GM12864 (cell line): ENCODE data around the gene ACTN4.

Source experiments
- DNase-seq: peaks from one replicate; pipeline ENCODE4 v3.0.0-alpha.2; 2011; ENCODE audit warnings: low read depth
- H3K4me3 ChIP-seq: 2 replicates; pipeline ENCODE4 v1.5.1; 2011; ENCODE audit warnings: mild to moderate bottlenecking, low read depth, low read length, control low read depth
- TF ChIP-seq, protein P1 (sequence below): IDR thresholded peaks from 2 replicates; pipeline ENCODE4 v1.5.1; 2011; ENCODE audit warnings: low read depth, mild to moderate bottlenecking, moderate library complexity, low read length, control low read depth, inconsistent platforms; ENCODE audit errors: missing control alignments

ACTN4 gene

DNA sequence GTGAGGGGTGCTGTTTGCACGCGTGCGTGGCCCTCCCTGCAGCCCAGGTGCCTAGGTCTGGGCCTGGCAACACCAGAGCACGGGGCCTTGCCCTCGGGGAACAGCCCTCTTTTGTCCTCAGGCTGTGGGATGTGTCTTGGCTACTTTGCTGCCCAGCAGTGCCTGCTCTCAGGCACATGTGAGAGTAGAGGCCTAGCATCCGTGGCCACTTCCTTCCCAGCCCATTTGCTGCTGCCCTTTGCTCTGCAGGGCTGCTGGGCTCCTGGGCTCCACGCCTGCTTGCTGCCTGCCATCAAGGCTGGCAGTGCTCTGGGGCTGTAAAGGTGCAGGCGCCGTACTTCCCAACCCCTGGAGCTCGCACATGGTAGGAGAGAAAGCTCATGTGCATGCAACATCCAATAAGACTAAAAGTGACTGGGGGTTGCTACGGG lies 50.2 kb downstream of the ACTN4 start:
- TF ChIP-seq, protein P1, sequence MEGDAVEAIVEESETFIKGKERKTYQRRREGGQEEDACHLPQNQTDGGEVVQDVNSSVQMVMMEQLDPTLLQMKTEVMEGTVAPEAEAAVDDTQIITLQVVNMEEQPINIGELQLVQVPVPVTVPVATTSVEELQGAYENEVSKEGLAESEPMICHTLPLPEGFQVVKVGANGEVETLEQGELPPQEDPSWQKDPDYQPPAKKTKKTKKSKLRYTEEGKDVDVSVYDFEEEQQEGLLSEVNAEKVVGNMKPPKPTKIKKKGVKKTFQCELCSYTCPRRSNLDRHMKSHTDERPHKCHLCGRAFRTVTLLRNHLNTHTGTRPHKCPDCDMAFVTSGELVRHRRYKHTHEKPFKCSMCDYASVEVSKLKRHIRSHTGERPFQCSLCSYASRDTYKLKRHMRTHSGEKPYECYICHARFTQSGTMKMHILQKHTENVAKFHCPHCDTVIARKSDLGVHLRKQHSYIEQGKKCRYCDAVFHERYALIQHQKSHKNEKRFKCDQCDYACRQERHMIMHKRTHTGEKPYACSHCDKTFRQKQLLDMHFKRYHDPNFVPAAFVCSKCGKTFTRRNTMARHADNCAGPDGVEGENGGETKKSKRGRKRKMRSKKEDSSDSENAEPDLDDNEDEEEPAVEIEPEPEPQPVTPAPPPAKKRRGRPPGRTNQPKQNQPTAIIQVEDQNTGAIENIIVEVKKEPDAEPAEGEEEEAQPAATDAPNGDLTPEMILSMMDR, result no peak
- H3K4me3 ChIP-seq, result no peak overlapping the region
- no peak for DNase-seq

DNA sequence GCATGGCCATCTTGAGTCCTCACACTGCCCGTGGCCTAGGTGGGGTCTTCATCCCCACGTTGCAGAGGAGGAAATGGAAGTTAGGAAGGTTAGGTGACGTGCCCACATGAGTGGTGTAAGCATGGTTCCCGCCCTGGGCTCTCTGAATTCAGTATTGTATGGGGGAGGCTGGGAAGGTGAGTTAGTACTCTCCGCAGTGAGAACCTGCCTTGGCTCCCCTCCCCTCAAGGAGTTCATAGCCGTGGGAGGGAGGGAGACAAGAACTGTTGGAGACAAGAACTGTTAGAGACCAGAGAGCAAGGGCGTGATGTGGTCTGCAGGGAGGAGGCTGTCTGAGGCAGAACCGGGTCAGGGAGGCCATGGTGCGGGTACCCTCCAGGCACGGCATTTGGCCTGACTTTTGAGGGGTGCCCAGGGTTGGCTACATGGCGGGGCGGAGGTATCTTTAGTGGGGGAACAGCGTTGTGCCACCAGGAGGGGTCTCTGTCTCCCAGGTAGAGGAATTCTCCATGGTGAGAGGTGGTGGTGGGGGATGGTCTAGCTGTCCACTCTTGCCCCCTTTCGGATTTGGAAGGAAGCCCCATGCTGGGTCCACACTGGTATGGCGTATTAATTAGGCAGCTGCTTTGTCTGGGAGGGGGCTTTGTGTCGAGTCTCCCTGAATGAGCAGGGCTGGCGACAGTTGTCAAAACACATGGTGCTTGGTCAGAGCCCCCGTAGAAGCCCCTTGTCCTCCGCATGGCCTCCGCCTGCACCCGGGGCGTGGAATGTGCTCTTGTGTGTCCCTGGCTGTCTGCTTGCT lies 51.0 kb downstream of the ACTN4 start:
- TF ChIP-seq, protein P1, result no peak

DNA sequence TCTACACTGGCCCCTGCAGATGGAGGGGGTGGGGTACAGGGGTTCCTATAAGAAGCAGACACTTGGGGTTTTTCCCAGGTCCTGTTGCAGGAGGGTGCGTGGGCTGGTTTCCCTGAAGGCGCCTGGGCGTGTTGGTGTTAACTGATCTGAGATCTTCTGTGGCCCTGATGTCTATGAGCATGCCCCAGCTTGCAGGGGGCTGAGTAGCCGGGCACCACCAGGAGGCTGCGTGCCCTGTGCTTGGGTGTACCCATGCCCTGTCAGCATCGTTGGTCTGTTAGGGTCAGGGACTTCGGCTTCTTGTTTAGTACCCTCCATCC lies 51.5 kb downstream of the ACTN4 start:
- DNase-seq, result no peak
- no peak overlapping the region for H3K4me3 ChIP-seq
- TF ChIP-seq, protein P1, result no peak

More for the DNA sequence above, 51.0 kb downstream of the ACTN4 start:
- no peak overlapping the region for H3K4me3 ChIP-seq
- no peak for DNase-seq

DNA sequence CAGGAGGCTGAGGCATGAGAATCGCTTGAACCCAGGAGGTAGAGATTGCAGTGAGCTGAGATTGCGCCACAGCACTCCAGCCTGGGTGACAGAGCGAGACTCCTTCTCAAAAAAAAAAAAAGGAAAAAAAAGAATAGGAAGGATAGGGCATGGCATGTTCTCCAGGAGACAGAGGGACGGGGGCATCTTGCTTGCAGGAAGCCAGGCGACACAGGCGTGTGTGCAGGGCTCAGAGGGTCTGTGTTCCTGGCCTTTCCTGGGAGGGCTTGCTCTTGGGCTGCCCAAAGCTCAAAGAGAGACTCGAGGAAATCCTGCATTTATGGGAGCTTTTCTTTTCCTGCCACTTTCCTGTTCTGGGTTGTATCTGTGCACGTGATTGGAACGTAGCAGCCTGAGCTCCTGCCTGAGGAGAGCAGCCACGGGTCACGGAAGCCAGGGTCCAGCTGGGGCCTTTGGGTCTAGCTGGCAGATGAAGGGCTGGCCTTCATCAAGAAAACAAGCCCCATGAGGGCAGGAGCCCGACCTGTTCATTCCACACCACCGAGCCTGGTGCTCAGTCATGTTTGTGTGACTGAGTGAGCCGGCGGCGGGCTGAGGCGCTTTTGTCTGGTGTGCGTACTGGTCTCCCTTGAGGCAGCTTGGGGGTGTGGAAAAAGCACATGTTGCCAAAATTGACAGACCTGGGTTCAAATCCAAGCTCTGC lies 52.3 kb downstream of the ACTN4 start:
- no peak for DNase-seq
- TF ChIP-seq, protein P1, result no peak
- H3K4me3 ChIP-seq, result no peak overlapping the region

DNA sequence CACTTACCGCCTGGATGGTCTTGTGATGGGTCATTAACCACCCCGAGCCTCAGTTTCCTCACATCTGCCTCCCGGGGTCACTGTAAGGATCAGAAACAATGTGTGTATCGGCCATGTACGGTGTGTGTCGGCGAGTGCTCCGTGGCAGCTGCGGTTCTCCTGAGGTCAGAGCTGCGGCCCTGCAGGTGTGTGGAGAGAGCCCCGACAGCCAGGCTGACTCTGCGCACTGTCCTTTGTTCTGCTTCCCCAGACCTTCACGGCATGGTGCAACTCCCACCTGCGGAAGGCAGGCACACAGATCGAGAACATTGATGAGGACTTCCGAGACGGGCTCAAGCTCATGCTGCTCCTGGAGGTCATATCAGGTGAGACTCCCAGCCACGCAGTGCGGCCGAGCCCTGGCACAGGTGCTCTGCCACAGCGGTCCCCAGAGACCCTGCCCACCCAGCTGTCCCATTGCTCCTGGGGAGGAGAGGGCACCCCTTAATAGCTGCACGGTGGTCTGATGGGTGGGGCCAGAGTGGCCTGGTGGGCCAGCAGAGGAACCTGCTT lies 53.0 kb downstream of the ACTN4 start:
- TF ChIP-seq, protein P1, result no peak
- H3K4me3 ChIP-seq, result no peak overlapping the region
- DNase-seq, result no peak

DNA sequence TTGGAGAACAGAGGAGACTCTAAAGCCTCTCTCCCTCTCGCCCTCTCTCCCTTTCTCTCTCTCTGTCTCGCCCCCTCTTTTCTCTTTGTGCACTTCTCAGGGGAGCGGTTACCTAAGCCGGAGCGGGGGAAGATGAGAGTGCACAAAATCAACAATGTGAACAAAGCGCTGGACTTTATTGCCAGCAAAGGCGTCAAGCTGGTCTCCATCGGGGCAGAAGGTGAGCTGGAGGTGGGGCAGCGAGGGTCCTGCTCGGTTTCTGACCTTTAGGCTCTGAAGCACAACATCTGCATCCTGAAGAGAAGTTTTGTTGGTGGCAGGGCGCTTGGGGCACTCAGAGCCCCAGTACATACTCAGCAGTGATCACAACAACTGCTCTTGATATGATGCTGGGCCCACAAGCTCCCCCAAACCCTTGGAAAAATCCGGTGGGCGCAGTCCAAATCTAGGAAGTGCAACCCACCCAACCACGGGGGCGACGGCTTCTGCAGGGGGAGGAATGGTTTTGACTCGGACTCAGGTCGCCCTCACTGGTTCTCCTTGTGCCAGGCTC lies 53.5 kb downstream of the ACTN4 start:
- TF ChIP-seq, protein P1, result no peak
- DNase-seq, result no peak
- no peak overlapping the region for H3K4me3 ChIP-seq
